Spleen (tissue), 7 donors: Measurements from ENCODE around the gene TNNI3K.

ENCODE experiments used
- CTCF ChIP-seq, 11 experiments: fragments of 200-600 bp in 7 of 11; fragments of 450-650 bp in 4 of 11; sonication (generic) in 4 of 11; IDR thresholded peaks in 8 of 11; conservative IDR thresholded peaks in 3 of 11; 1 replicate in 7 of 11; 2 replicates in 4 of 11; pipeline versions ENCODE4 v1.4.0 to v1.8.0; 2016 to 2021; ENCODE audit warnings: antibody characterized with exemption in 11 of 11, inconsistent platforms in 4 of 11, mild to moderate bottlenecking in 1 of 11
- POLR2A ChIP-seq, 3 donors: fragments of 450-650 bp; IDR thresholded peaks; one replicate each; pipeline ENCODE4 v1.5.1; 2017; ENCODE audit warnings: antibody characterized with exemption in 3 of 3, mild to moderate bottlenecking in 1 of 3
- POLR2AphosphoS5 ChIP-seq, 3 donors: sonication (generic); formaldehyde crosslinking; IDR thresholded peaks; one replicate each; pipeline ENCODE4 v1.5.1; 2017; ENCODE audit warnings: antibody characterized with exemption in 3 of 3
- donor health status: DM: no; HTN: no; CAD: no; lungs with moderate emphysema.
- donor health status: DM: no; HTN: no; CAD: no.
- donor health status: DM: no; HTN: no; CAD: no.

GRCh38 chr1:74592580-74593355, 357.6 kb downstream of the TNNI3K start:
- no peak for TF ChIP-seq POLR2A (IDR thresholded peaks at IDR 0.05)
- TF ChIP-seq CTCF (IDR thresholded peaks at IDR 0.05 in 8 of 11, conservative IDR thresholded peaks at IDR 0.05 in 3 of 11): no peak
- TF ChIP-seq POLR2AphosphoS5 (IDR thresholded peaks at IDR 0.05): no peak
